PC-3 (cell line): ENCODE results near the gene TIGIT.

Experiments
- CTCF ChIP-seq: fragments of 300-600 bp; sonication (generic); conservative IDR thresholded peaks from 2 replicates; pipeline ENCODE4 v1.5.1; 2017; ENCODE audit warnings: antibody characterized with exemption, low read depth, mild to moderate bottlenecking, low read length
- EZH2phosphoT487 ChIP-seq: fragments of 300-600 bp; sonication (generic); IDR thresholded peaks from 2 replicates; pipeline ENCODE4 v1.6.1; 2018; ENCODE audit warnings: mild to moderate bottlenecking, antibody characterized with exemption, low read length, borderline replicate concordance

DNA sequence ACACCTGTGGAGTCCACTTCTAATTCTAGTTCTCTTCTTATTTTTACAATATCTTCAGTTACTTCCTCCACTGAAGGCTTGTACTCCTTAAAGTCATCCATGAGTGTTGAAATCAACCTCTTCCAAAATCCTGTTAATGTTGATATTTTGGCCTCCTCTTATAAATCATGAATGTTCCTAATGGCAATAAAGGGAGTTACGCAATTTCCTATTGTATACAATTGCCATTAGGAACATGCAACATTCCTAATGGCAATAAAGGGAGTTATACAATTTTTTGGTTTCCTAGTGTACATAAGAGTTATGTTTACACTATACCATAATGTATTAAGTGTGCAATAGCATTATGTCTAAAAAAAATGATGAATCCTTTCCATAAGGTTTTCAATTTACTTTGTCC lies 9.2 kb upstream of the TIGIT start:
- TF ChIP-seq EZH2phosphoT487 (no peak), CTCF (no peak)
